Umbilical cord (tissue), 2 donors: Measurements from ENCODE around the gene DOHH. TPM values are rescaled to one million over a fixed set of nuclear protein-coding genes. Genes with fewer than 3 reads are reported as not detected.

Source experiments
- DNase-seq: peaks from one replicate; pipeline ENCODE4 v3.0.0-alpha.2; 2015; ENCODE audit warnings: low spot score
- total RNA-seq: library from RNA; depleted of rRNA; stranded (reverse); fragments of >200 nt; gene quantifications from one replicate; pipeline ENCODE4 v1.2.3, GENCODE V29; 2014; ENCODE audit warnings: low replicate concordance; ENCODE audit not compliant: insufficient read depth

DOHH gene
- total RNA-seq, 1 donor from 2014 or later, result 7.7 TPM

GRCh38 chr19:3503036-3503572 is 2.6 kb upstream of the DOHH start:
- no peak for DNase-seq

GRCh38 chr19:3501780-3502179 is 1.3 kb upstream of the DOHH start:
- DNase-seq, result no peak

GRCh38 chr19:3499738-3500428 is 591 bp downstream of the DOHH start:
- DNase-seq, result no peak

- no peak for DNase-seq
Observed at GRCh38 chr19:3497757-3498520, 2.5 kb downstream of the DOHH start.

- no peak for DNase-seq
Observed at GRCh38 chr19:3496392-3497273, 3.8 kb downstream of the DOHH start.

GRCh38 chr19:3494559-3494958 is 5.9 kb downstream of the DOHH start:
- DNase-seq, result no peak

GRCh38 chr19:3494051-3494450 is 6.4 kb downstream of the DOHH start:
- no peak for DNase-seq

- DNase-seq, result no peak
Observed at GRCh38 chr19:3493651-3494050, 6.8 kb downstream of the DOHH start.

- no peak for DNase-seq
Observed at GRCh38 chr19:3492919-3493318, 7.6 kb downstream of the DOHH start.

- no peak for DNase-seq
Observed at GRCh38 chr19:3492131-3492839, 8.2 kb downstream of the DOHH start.

GRCh38 chr19:3491396-3492119 is 8.9 kb downstream of the DOHH start:
- DNase-seq, result no peak

- DNase-seq, result no peak
Observed at GRCh38 chr19:3483226-3483628, 17.2 kb downstream of the DOHH start, which contains the start of gene SMIM44. SMIM44 (minus strand) TSS chr19:3483441; CDS start chr19:3483403, 38 bp downstream.

- DNase-seq, result no peak
Observed at GRCh38 chr19:3482507-3483225, 17.8 kb downstream of the DOHH start.

GRCh38 chr19:3481241-3482090 is 19.0 kb downstream of the DOHH start:
- DNase-seq, result no peak

GRCh38 chr19:3480383-3481091 is 19.9 kb downstream of the DOHH start, which contains the start of gene SMIM24:
SMIM24 (minus strand) TSS chr19:3480525; CDS start chr19:3480463, 62 bp downstream.
- no peak for DNase-seq

GRCh38 chr19:3479834-3480215 is 20.6 kb downstream of the DOHH start:
- DNase-seq, result no peak

- no peak for DNase-seq
Observed at GRCh38 chr19:3479177-3479833, 21.2 kb downstream of the DOHH start.
